ENCODE results near the gene VN1R4. TPM values are rescaled to one million over a fixed set of nuclear protein-coding genes. Genes with fewer than 3 reads are reported as not detected.
"Not testable (repeated sequence)": the region's sequence is repeated elsewhere in the genome, so short reads cannot be mapped to it uniquely, and the experiment has no call there.

Gene VN1R4
- not detected for total RNA-seq

- 72 to 91% methylated on average over 4 to 5 of the region's 5 CpGs for WGBS, 2 donors
- DNase-seq (ENCODE audit: low spot score in 2 of 2); intact Hi-C loops (cut with DNase I; ENCODE audit: low total_unique reads); H3K4me3 ChIP-seq (ENCODE audit: low read depth, poor library complexity, severe bottlenecking): not testable (repeated sequence)
Observed at GRCh38 chr19:53267623-53268022, at the start of gene VN1R4. Gene VN1R4 (minus strand): TSS chr19:53267723. CDS start chr19:53267665, 58 bp downstream.

- no peak for TF ChIP-seq CTCF (IDR thresholded peaks at IDR 0.05)
- TF ChIP-seq POLR2A (IDR thresholded peaks at IDR 0.05) = no peak
- DNase-seq (ENCODE audit: low spot score in 2 of 2) = no peak
- no peak overlapping the region for H3K4me3 ChIP-seq (ENCODE audit: low read depth, poor library complexity, severe bottlenecking)
- WGBS, 2 donors = 69 to 75% methylated on average over 12 of the region's 12 CpGs
- intact Hi-C loops (cut with DNase I; ENCODE audit: low total_unique reads) = no loop called here
Observed at GRCh38 chr19:53311897-53312296, 44.4 kb upstream of the VN1R4 start.

GRCh38 chr19:53311044-53311443 is 43.5 kb upstream of the VN1R4 start:
- WGBS, 2 donors = 42 to 55% methylated on average over 11 of the region's 11 CpGs
- DNase-seq (ENCODE audit: low spot score in 2 of 2) = no peak
- TF ChIP-seq CTCF (IDR thresholded peaks at IDR 0.05) (no peak), POLR2A (IDR thresholded peaks at IDR 0.05) (no peak)
- H3K4me3 ChIP-seq (ENCODE audit: low read depth, poor library complexity, severe bottlenecking) = no peak overlapping the region
- intact Hi-C loops (cut with DNase I; ENCODE audit: low total_unique reads) = no loop called here

- intact Hi-C loops (cut with DNase I; ENCODE audit: low total_unique reads) = no loop called here
- DNase-seq (ENCODE audit: low spot score in 2 of 2) = no peak
- no peak overlapping the region for H3K4me3 ChIP-seq (ENCODE audit: low read depth, poor library complexity, severe bottlenecking)
- no peak for TF ChIP-seq CTCF (IDR thresholded peaks at IDR 0.05)
- no peak for TF ChIP-seq POLR2A (IDR thresholded peaks at IDR 0.05)
- 6 to 7% methylated on average over 18 to 31 of the region's 32 CpGs for WGBS, 2 donors
Observed at GRCh38 chr19:53308339-53308811, 40.9 kb upstream of the VN1R4 start.

GRCh38 chr19:53301341-53301740 is 33.8 kb upstream of the VN1R4 start:
- H3K4me3 ChIP-seq (ENCODE audit: low read depth, poor library complexity, severe bottlenecking); intact Hi-C loops (cut with DNase I; ENCODE audit: low total_unique reads); DNase-seq (ENCODE audit: low spot score in 2 of 2): not testable (repeated sequence)
- no CpG with 5 or more reads among the region's 8 CpGs for WGBS, 2 donors

- 75 to 80% methylated on average over 7 of the region's 7 CpGs for WGBS, 2 donors
- H3K4me3 ChIP-seq (ENCODE audit: low read depth, poor library complexity, severe bottlenecking) = no peak overlapping the region
- intact Hi-C loops (cut with DNase I; ENCODE audit: low total_unique reads) = no loop called here
- TF ChIP-seq POLR2A (IDR thresholded peaks at IDR 0.05) (no peak), CTCF (IDR thresholded peaks at IDR 0.05) (no peak)
- no peak for DNase-seq (ENCODE audit: low spot score in 2 of 2)
Observed at GRCh38 chr19:53294786-53295441, 27.4 kb upstream of the VN1R4 start.

Measured in lower leg skin (tissue), 4 donors.